Endothelial cell of umbilical vein (primary cell): ENCODE results near the gene ME3.
"Not testable (repeated sequence)": the region's sequence is repeated elsewhere in the genome, so short reads cannot be mapped to it uniquely, and the experiment has no call there.

Experiments used
- CTCF ChIP-seq, 2 donors: IDR thresholded peaks; 1 replicate in 1 of 2; 2 replicates in 1 of 2; pipeline ENCODE4 v1.5.1; 2011; ENCODE audit warnings: low read length in 2 of 2, mild to moderate bottlenecking in 2 of 2, moderate library complexity in 2 of 2, control low read depth in 1 of 2, inconsistent platforms in 1 of 2, low read depth in 1 of 2; ENCODE audit not compliant: insufficient read depth in 1 of 2; ENCODE audit errors: extremely low read depth in 1 of 2
- EZH2 ChIP-seq: IDR thresholded peaks from 2 replicates; pipeline ENCODE4 v1.6.1; 2012; ENCODE audit warnings: borderline replicate concordance, low read depth, mild to moderate bottlenecking, moderate library complexity, low read length, inconsistent platforms; ENCODE audit not compliant: severe bottlenecking
- FOS ChIP-seq: IDR thresholded peaks from 2 replicates; pipeline ENCODE4 v1.6.1; 2011; ENCODE audit warnings: mild to moderate bottlenecking, low read length, moderate library complexity, borderline replicate concordance; ENCODE audit not compliant: insufficient read depth
- GATA2 ChIP-seq: IDR thresholded peaks from 2 replicates; pipeline ENCODE4 v1.7.0; 2011; ENCODE audit warnings: low read depth, mild to moderate bottlenecking, moderate library complexity, mixed read lengths, low read length; ENCODE audit not compliant: insufficient read length, insufficient read depth
- JUN ChIP-seq: IDR thresholded peaks from 2 replicates; pipeline ENCODE4 v1.6.1; 2011; ENCODE audit warnings: borderline replicate concordance, low read depth; ENCODE audit not compliant: insufficient read length, insufficient read depth
- MAX ChIP-seq: IDR thresholded peaks from 2 replicates; pipeline ENCODE4 v1.6.1; 2011; ENCODE audit not compliant: insufficient read depth, insufficient read length
- MYC ChIP-seq: IDR thresholded peaks from one replicate; pipeline ENCODE4 v1.6.1; 2011; ENCODE audit warnings: mild to moderate bottlenecking, low read depth, low read length
- POLR2A ChIP-seq: IDR thresholded peaks from 2 replicates; pipeline ENCODE4 v1.6.1; 2012; ENCODE audit warnings: low read depth, mild to moderate bottlenecking, control low read depth, low read length
- POLR2AphosphoS5 ChIP-seq: IDR thresholded peaks from 2 replicates; pipeline ENCODE4 v1.6.1; 2012; ENCODE audit warnings: low read depth, mild to moderate bottlenecking, control low read depth, low read length, moderate library complexity; ENCODE audit not compliant: insufficient read depth

- TF ChIP-seq CTCF (IDR thresholded peaks at IDR 0.05; ENCODE audit: extremely low read depth in 1 of 2, insufficient read depth in 1 of 2, low read depth in 1 of 2, low read length in 2 of 2); POLR2A; EZH2; MAX; POLR2AphosphoS5; MYC; FOS; GATA2; JUN: not testable (repeated sequence)
These were observed 27.2 kb downstream of the ME3 start for GRCh38 chr11:86645212-86645611.
